ENCODE data around the gene SLC25A21. TPM values are rescaled to one million over a fixed set of nuclear protein-coding genes. Genes with fewer than 3 reads are reported as not detected.

Gene SLC25A21
- total RNA-seq, 4 donors from 2014 or later = 0.39 to 3.3 (median 1.2) TPM

DNA sequence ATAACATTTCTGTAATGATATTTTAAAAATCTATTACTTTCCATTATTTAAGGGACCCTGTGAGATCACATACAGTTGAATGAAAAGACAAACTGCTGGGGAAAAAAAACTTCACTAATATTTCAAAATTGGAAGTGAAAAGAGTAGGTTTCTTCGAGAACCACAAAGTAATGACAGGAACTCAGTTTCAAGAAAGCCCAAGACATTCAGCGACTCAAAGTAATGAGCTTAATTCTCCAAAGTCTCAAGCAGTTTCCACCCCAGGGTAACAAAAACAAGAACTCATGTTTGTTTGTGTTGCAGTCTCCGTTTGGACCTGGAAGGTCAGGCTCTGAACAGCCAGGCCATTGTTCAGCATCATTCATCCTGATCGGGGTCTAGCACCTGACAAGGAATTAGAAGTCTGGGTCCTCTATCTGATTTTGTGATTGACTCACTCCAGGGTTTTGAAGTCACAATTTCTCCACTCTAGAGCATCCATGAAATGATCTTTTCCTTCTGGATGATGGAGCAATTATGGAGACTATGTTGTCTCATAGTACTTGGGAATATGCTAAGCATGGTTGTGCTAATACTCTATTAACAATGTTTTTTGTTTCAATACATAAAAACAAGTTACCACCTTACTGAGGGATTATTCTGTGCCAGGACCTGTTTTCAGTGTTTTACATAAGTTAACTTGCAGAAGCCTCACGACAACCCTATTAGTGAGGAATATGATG, 126.9 kb downstream of the SLC25A21 start:
- Histone ChIP-seq H3K9me3 (no peaks in the 10 kb centered on the region), H3K27ac (replicated peaks in 1 of 4) (no peak overlapping the region), H3K36me3 (no peaks in the 10 kb centered on the region), H3K4me3 (no peak overlapping the region), H3K4me1 (no peaks in the 10 kb centered on the region), H3K27me3 (no peaks in the 10 kb centered on the region)
- TF ChIP-seq EP300 (IDR thresholded peaks at IDR 0.05) = no peak
- TF ChIP-seq, protein P1, sequence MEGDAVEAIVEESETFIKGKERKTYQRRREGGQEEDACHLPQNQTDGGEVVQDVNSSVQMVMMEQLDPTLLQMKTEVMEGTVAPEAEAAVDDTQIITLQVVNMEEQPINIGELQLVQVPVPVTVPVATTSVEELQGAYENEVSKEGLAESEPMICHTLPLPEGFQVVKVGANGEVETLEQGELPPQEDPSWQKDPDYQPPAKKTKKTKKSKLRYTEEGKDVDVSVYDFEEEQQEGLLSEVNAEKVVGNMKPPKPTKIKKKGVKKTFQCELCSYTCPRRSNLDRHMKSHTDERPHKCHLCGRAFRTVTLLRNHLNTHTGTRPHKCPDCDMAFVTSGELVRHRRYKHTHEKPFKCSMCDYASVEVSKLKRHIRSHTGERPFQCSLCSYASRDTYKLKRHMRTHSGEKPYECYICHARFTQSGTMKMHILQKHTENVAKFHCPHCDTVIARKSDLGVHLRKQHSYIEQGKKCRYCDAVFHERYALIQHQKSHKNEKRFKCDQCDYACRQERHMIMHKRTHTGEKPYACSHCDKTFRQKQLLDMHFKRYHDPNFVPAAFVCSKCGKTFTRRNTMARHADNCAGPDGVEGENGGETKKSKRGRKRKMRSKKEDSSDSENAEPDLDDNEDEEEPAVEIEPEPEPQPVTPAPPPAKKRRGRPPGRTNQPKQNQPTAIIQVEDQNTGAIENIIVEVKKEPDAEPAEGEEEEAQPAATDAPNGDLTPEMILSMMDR (IDR thresholded peaks at IDR 0.05) = no peak
- no peak for TF ChIP-seq POLR2AphosphoS5 (IDR thresholded peaks at IDR 0.05)
- TF ChIP-seq POLR2A (IDR thresholded peaks at IDR 0.05; ENCODE audit: low read depth) = no peak
- intact Hi-C loops (cut with DNase I) = no loop called here
- 64% methylated on average over 5 of the region's 5 CpGs for WGBS
- DNase-seq (ENCODE audit: extremely low spot score) = no peak

DNA sequence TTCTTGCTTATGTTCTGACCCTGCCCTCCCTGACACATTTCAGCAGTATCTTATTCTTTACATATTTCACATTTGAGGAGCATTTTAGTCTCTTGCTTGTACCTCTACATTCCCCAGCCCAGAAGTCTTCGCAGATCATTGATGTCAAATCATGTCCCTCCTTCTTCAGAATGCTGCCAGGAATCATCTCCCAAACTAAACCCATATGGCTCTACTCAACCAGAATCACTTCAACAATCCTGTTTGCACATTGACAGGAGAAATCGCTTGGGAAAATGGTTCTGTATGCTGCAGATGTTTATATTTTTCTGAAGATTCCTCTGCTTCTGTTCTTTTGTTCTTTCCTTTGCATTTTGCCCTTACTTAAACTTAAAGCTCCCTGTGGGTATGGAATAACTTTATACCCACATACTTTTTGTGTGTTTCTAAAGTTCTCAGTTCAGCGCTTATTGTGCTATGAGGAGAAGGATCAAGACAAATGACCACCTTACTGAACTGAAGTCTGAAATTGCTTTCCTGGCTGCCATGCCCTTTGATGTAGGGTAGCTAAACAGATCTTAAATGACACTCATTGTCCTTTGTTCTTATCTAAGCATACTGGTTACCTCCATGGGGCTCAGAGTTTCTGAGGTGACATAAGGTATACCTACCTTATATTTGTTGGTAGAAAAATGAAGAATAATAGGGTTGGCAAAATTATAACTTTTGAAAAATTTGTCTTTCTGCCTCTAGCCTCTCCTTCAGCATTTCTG, 134.6 kb downstream of the SLC25A21 start:
- no peak overlapping the region for H3K27ac ChIP-seq (replicated peaks in 1 of 4)
- TF ChIP-seq POLR2A (IDR thresholded peaks at IDR 0.05; ENCODE audit: low read depth) (no peak), POLR2AphosphoS5 (IDR thresholded peaks at IDR 0.05) (no peak), EP300 (IDR thresholded peaks at IDR 0.05) (no peak)
- TF ChIP-seq, protein P1 (IDR thresholded peaks at IDR 0.05) = no peak
- DNase-seq (ENCODE audit: extremely low spot score) = no peak
- no peaks in the 10 kb centered on the region for H3K9me3 ChIP-seq
- H3K4me3 ChIP-seq = no peak overlapping the region
- WGBS = 61% methylated on average over 3 of the region's 3 CpGs
- no peaks in the 10 kb centered on the region for H3K27me3 ChIP-seq
- H3K36me3 ChIP-seq = no peaks in the 10 kb centered on the region
- peaks cover 0 to 19% (median 1%) of the 10 kb centered on the region in 4 donors for H3K4me1 ChIP-seq
- intact Hi-C loops (cut with DNase I) = no loop called here

DNA sequence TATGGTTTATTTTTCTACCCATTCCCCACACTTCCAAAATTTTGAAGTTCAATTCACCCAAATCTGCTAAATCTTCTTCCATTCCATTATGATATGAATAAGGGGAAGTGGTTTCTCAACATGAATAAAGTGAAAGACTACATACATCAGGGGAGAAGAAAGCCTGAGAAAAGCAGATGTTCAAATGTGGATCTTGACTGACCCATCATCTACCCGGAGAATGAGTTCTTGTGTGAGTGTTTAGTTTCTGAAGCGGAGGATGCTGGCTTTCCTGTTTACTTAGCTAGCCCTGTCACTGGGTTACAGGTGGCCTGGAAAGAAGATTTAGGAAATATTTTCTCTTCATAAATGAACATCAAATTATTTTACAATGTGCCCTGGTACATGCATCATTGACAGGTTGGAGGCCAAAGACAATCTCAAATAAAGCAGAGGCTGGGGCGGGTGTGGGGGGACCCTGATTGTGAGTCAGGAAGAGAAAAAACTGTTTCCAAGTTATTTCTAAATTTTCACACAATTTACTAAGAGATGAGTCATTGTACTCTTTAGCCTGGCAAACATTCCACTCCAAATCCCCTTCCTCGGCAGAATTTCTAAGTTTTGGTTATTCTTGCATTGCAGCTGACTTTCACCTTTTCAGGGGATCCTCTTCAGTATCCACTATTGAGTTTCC, 135.6 kb downstream of the SLC25A21 start:
- 66% methylated on average over 4 of the region's 4 CpGs for WGBS
- H3K9me3 ChIP-seq = no peaks in the 10 kb centered on the region
- H3K4me3 ChIP-seq = no peak overlapping the region
- peaks cover 0 to 19% (median 1%) of the 10 kb centered on the region in 4 donors for H3K4me1 ChIP-seq
- DNase-seq (ENCODE audit: extremely low spot score) = no peak
- no peaks in the 10 kb centered on the region for H3K36me3 ChIP-seq
- H3K27ac ChIP-seq (replicated peaks in 1 of 4) = no peak overlapping the region
- TF ChIP-seq POLR2AphosphoS5 (IDR thresholded peaks at IDR 0.05) = no peak
- TF ChIP-seq EP300 (IDR thresholded peaks at IDR 0.05) = no peak
- no peak for TF ChIP-seq POLR2A (IDR thresholded peaks at IDR 0.05; ENCODE audit: low read depth)
- TF ChIP-seq, protein P1 (IDR thresholded peaks at IDR 0.05) = no peak
- no peaks in the 10 kb centered on the region for H3K27me3 ChIP-seq
- intact Hi-C loops (cut with DNase I) = no loop called here

- 85% methylated on average over 2 of the region's 2 CpGs for WGBS
- H3K4me1 ChIP-seq = peaks cover 0 to 19% (median 1%) of the 10 kb centered on the region in 4 donors
- intact Hi-C loops (cut with DNase I) = no loop called here
- no peak overlapping the region for H3K4me3 ChIP-seq
- no peaks in the 10 kb centered on the region for H3K27me3 ChIP-seq
- H3K36me3 ChIP-seq = no peaks in the 10 kb centered on the region
- H3K27ac ChIP-seq (replicated peaks in 1 of 4) = no peak overlapping the region
- no peak for DNase-seq (ENCODE audit: extremely low spot score)
- no peak for TF ChIP-seq POLR2AphosphoS5 (IDR thresholded peaks at IDR 0.05)
- no peak for TF ChIP-seq POLR2A (IDR thresholded peaks at IDR 0.05; ENCODE audit: low read depth)
- no peak for TF ChIP-seq EP300 (IDR thresholded peaks at IDR 0.05)
- TF ChIP-seq, protein P1 (IDR thresholded peaks at IDR 0.05) = no peak
- H3K9me3 ChIP-seq = no peaks in the 10 kb centered on the region
These were observed 137.0 kb downstream of the SLC25A21 start for GRCh38 chr14:37035401-37035800.
